CD4-positive, alpha-beta T cell treated with Interleukin-2 at 100 ng/mL for 4 hours (primary cell): ENCODE data around the gene OBSCN.

ENCODE experiments used
- DNase-seq: peaks from one replicate; pipeline ENCODE4 v3.0.0-alpha.2; 2020; ENCODE audit warnings: low spot score

OBSCN gene

DNA sequence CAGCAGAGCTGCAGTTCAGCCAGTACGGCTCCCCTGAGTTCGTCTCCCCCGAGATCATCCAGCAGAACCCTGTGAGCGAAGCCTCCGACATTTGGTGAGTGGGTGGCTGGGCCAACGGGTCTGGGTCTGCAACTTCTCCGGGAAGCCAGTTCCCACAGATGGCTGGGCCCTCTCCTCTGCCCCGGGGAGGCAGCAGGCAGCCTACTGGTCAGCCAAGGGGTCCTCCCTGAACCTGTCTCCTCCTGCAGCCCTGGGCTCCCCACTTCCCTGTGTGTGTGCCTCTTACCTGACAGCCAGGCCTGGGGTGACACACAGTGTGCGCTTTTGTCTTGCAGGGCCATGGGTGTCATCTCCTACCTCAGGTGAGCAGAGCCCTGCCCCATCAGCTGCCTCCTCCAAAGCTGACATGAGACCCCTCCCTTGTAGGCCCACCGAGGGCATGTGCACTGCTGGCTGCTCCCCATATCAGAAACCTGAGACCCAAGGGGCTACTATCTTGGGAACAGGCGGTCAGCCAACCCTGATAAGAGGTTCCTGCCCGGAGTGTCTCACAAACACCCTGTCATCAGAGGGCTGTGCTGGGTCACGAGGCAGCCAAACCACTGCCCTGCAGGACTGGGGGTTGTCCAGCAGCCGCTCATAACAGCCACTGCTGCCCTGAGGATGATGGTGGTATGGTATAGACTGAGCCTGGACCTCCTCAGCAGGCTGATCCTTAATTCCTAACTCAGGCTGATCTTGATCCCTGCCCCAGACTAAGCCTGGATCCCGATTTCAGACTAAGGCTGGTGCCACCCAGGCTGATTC, 161.2 kb downstream of the OBSCN start:
- DNase-seq: no peak

- DNase-seq: no peak
Observed at GRCh38 chr1:228369608-228370438, 162.0 kb downstream of the OBSCN start.

DNA sequence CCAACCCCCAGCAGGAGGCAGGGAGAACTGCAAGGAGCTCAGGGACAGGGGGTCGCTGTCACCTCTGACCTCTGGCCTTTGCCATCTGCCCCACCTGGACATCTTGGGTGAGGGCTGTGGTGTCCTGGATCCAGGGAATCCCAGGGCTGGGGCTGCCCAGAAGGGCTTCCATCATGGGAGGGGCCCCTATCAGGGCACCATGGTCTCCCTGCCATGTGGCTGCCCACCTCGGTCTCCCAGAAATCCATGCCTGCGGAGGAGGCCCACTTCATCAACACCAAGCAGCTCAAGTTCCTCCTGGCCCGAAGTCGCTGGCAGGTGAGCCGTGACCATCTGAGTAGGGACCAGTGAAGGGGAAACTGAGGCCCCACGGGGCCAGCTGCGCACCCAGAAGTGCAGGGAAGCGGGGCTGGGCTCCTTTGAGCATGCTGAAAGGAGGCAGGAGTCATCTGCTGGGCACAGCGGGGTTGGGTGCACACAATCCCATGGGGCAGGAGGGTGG, 162.6 kb downstream of the OBSCN start:
- no peak for DNase-seq

- DNase-seq: no peak
Observed at GRCh38 chr1:228370941-228371740, 163.3 kb downstream of the OBSCN start.

- DNase-seq: no peak
Observed at GRCh38 chr1:228371741-228372182, 163.9 kb downstream of the OBSCN start.

- no peak for DNase-seq
Observed at GRCh38 chr1:228372183-228373003, 164.5 kb downstream of the OBSCN start.

- no peak for DNase-seq
Observed at GRCh38 chr1:228373004-228373680, 165.3 kb downstream of the OBSCN start.

- DNase-seq: no peak
Observed at GRCh38 chr1:228373681-228374571, 166.1 kb downstream of the OBSCN start.

DNA sequence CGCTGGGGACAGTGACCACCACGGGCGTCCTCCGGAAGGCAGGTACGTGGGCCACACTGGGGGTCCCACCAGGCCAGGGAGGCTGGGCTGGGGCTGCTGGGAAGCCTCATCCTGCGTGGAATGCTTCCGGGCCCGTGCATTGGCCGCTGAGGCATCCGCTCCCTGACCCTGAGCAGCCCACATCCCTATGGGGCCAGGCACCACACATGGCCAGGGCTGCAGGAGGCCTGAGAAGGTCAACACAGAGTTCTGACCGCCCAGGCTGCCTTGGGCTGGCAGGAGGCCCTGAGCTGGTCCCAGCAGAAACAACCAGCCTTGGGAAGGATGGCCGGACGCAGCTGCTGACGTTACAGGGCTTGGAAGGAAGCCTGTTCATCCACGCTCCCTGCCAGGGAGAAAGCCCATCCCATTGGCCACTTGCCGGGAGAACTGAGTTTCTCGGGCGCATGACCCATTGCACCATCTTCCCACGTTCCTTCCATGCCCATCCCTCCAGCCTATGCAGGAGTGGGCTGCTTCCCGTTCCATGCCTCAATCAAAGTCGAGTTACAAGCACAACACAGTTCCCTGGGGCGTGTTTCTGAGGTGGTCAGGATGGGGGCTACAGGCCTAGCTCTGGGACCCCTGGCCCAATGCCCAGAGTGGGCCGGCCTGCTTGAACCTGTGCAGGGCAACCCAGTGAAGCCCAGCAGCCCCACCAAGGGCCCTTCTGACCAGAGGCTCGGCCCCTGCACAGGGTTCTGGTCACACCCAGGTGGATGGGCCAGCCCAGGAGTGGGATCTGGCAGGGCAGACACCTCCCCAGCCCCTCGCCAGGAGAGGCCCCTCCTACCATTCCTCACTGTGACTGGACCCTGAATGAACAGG, 167.1 kb downstream of the OBSCN start:
- no peak for DNase-seq

DNA sequence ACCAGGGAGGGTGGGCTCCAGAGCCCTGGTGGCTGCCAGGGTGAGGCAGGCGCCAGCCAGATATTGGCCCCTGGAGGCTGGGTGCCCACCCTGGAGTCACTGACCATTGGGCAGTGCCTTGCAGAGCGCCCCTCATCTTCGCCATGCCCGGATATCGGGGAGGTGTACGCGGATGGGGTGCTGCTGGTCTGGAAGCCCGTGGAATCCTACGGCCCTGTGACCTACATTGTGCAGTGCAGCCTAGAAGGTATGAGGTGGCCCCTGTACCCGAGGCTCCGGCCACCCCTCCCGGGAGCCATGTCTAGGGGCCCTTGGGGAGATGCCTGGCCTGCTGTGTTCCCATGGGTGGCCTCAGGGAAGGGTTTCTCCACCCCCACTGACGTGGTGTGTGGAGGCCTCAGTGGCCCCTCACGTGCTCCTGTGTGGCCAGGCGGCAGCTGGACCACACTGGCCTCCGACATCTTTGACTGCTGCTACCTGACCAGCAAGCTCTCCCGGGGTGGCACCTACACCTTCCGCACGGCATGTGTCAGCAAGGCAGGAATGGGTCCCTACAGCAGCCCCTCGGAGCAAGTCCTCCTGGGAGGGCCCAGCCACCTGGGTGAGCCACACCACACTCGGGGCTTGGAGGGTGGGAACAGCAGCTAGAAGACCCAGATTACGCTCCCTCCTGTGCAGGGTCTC, 167.9 kb downstream of the OBSCN start:
- no peak for DNase-seq

DNA sequence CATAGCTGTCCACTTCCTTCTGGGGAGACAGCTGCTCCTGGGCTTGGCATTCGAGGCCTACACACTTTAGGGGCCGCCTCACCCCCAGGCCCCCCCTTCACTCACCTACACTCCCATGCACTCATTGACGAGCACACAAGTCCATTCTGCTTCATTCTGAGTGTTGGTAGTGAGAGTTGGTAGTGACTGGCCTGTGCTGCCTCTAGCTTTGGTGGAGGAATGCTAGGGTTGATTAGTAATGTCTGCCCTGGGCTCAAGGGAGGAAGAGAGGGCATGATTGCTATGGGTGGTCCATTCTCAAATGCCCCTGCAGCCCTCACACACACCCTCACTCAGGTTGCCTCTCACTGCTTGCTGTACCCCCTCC, 168.4 kb downstream of the OBSCN start:
- no peak for DNase-seq

DNA sequence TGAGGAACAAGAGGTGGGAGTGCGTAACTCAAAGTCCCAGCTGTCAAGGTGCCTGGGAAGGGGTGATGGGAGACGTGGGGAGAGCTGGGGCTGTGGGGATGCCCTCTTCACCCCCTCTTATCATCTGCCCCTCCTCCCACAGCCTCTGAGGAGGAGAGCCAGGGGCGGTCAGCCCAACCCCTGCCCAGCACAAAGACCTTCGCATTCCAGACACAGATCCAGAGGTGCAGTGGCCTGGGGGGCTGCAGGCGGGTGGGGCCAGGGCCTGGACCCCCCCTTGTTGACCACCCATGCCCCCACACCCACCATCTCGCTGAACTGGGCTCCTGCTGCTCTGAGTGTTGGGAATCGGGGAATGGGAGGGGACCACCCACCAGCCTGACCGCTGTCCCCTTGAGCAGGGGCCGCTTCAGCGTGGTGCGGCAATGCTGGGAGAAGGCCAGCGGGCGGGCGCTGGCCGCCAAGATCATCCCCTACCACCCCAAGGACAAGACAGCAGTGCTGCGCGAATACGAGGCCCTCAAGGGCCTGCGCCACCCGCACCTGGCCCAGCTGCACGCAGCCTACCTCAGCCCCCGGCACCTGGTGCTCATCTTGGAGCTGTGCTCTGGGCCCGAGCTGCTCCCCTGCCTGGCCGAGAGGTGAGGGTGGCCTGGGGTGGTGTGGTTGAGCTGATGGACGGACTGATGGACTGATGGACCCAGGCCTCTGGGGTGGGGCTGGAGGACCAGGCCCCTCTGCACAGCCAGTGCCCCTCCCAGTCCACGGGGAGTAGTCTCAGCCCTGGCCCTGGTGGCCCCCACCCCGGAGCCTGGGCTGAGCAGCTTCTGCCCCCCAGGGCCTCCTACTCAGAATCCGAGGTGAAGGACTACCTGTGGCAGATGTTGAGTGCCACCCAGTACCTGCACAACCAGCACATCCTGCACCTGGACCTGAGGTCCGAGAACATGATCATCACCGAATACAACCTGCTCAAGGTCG, 169.1 kb downstream of the OBSCN start:
- DNase-seq: no peak

GRCh38 chr1:228377664-228378089, 169.8 kb downstream of the OBSCN start:
- no peak for DNase-seq

DNA sequence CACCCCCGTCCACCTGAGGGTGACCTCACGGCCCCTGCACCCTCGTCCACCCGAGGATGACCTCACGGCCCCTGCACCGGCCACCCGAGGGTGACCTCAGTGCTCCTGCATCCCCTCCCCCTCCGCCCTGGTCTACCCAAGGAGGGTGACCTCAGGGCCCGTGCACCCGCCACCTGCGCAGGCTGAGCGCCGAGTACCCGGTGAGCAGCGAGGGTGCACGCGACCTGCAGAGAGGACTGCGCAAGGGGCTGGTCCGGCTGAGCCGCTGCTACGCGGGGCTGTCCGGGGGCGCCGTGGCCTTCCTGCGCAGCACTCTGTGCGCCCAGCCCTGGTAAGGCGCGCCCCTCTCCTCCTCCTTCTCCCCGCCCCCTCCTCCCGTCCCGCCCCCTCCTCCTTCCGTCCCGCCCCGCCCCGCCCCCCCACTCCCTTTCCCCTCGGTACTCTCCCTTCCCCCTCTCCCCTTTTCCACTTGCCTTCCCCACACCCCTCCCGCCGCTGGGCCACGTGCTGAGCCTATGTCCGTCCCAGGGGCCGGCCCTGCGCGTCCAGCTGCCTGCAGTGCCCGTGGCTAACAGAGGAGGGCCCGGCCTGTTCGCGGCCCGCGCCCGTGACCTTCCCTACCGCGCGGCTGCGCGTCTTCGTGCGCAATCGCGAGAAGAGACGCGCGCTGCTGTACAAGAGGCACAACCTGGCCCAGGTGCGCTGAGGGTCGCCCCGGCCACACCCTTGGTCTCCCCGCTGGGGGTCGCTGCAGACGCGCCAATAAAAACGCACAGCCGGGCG, 170.4 kb downstream of the OBSCN start:
- DNase-seq: peak; percentile 48

DNA sequence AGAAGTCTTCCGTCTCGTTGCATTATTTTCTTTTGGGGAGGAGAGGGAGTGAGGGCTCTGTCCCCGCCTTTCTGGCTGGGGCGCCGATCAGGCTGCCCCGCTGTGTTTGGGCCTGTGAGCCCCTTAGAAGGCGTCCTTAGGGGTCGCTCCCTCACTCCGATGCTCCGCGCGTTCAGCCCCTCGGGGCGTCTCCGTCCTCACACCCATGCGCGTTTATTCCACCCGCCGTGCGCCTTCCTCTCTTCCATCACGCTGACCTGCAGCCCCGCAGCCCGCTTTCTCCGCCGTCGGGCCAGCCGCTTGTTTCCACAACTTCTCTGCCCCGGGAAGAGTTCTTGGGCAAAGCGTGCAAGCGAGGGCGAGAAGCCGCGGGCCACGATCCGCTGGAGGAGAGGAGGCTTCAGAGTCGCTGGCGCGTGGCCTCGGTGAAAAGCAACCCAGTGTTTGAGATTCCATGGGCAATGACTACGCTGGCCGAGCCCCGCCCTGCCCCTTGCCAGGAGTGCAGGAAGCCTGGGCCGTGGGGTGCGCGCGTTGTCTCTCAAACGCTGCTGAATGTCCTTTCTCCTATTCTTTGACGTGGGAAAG, 171.1 kb downstream of the OBSCN start:
- DNase-seq: no peak

DNA sequence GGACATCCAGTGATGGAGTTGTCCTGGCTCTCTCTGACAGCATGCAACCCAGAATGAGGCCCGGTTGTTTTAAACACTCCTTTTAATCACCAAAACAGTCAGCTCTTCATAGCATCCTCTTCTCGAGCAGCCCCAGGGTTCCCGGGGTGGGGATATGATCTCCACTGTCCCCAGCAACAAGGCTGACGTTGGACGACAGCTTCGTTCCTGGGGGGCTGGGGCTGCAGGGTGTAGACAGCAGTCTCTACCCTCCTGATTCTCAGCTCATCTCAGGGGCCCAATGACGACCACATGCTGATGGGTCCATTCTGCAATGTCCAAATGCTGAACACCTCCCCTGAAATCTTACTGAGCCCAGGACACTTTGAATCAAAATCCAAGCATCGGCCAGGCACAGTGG, 171.8 kb downstream of the OBSCN start:
- DNase-seq: no peak
